ENCODE results near the gene NINJ1.

NINJ1 gene

DNA sequence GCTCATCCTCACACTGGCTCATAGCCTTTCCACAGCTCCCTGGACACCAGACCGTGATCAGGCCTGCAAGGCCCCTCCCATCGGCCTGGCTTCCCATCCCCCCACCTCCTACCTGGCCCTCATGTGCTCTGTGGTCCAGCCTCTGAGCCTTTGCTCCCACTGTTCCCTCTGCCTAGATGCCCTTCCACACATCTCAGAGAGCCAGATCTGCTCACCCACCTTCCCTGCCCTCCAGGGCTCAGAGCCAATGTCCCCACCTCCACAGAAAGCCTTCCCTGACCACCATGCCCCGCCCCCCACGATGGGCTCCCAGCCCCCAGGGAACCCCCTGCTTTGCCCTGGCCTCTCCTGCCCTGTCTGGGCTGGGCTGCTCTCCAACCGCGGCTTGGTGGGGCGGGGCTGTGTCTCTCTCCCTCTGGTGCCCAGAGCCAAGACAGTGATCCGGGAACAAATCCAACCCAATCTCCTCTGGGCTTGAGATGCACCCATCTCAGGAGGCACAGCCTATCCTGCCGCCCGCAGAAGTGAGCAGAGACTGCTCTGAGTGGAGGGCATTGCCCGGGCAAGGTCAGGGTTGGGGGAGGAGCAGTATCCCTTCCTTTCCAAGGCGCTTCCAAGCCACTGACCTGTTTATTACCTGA, 1.6 kb downstream of the NINJ1 start:
- peak; percentile 69 for DNase-seq (ENCODE audit: low spot score)

DNA sequence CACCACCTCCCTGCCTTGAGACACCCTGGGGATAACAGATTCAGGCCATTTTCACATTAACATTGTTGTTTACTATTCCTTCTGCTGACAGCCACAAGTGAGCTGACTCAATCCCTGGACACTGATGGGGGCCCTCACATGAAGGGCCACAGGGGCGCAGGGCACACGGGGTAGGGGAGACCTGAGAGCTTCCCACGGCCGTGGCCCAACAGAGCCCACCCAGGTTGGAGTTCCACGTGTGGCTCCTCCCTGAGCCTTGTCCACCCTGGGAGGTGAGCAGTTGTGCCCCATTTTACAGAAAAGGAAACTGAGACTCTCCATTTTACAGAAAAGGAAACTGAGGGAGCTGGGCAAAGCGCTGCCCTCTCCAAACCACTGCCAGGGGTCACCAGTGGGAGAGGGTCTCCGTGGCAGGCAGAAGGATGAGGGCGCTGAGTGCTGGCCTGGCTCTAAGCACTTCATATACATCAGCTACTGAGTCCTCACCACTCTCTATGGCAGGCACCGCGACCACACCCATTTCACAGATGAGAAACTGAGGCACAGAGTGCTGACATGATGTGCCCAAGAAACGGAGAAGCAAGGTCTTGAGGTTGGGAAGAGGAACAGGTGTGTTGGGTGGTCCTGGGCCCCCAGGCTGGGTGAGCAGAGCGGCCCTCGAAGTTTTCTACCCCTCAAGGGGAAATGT, 2.3 kb downstream of the NINJ1 start:
- DNase-seq (ENCODE audit: low spot score): no peak

DNA sequence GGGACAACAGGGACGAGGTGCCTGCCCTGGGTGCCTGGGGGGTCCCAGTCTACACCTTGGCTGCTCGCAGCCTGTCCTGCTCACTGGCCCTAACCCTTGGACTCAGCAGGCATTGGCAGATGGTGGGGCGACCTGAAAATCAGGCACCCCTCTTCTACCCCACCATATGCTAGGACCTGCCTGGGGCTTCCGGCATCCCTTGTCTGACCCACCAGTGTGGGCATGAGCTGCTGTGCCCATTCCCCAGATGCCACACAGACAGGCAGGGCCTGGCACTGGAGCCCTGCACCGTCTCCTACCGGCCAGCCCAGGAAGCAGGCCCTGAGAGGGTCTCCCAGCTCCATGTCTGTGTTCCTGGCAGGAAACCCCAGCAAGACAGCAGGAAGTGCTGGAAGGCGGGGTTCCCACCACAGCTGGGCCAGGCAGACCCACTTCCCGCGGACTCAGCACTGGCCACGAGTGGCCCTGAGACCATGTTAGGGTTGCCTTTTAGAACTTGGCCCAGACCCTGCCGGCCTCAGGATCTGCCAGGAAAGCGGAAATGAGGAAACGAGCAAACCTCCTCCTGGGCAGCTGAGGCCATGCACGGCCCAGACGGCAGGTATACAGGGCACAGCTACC, 3.1 kb downstream of the NINJ1 start:
- no peak for DNase-seq (ENCODE audit: low spot score)

DNA sequence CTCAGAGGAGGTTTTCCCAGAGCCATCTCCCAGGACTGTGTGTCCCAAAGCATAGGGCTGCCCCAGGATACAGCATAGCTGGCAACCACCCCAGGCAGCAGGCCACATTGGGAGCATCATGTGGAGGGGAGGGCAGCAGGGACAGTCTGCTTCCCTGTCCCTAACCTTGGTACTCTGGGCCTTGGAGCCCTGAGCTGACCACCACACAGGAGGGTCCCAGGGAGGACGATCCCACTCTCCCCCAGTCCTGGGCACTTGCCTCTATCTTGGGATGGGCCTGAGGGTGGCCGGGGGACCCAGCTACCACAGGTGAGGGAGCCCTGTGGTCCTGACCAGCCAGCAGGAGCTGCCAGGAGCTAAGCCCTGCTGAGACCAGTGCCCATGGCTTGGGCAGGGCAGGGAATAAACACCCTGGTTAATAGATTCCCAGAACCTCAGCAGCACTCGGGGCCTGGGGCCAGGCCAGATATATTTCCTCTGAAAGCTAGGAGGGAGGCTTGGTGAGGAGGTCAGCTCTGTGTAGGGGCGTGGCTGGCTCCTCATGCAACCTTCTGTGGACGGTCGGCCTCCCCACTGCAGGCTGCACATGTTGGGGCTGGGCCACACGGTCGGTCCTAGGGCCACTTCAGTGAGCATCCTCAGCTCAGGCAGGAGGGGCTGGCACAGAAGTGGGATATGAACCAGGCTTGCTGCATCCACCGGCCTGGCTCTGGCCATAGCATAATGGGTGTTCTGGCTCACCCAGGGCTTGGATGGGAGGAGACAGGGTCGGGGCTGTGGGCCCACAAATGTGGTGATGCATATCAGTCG, 4.2 kb downstream of the NINJ1 start:
- no peak for DNase-seq (ENCODE audit: low spot score)

DNA sequence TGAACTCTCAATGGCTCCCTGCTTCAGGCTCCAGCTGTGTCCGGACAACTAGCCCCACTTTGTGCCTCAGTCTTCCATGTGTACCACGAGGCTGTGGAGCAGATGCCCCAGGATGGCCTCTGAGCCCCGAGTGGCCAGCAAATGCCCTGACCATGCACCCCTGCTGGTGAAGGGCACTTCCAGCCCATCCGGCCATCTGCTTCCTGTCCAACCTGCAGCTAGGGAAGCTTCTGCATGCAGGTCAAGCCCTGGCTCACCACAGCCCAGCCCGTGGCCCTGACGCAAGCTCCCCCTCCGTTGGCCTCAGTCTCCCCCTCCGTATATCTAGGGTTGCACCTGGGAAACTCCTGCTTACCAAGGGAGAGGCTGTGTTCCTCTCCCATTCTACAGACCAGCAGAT, 4.8 kb downstream of the NINJ1 start:
- DNase-seq (ENCODE audit: low spot score): no peak

DNA sequence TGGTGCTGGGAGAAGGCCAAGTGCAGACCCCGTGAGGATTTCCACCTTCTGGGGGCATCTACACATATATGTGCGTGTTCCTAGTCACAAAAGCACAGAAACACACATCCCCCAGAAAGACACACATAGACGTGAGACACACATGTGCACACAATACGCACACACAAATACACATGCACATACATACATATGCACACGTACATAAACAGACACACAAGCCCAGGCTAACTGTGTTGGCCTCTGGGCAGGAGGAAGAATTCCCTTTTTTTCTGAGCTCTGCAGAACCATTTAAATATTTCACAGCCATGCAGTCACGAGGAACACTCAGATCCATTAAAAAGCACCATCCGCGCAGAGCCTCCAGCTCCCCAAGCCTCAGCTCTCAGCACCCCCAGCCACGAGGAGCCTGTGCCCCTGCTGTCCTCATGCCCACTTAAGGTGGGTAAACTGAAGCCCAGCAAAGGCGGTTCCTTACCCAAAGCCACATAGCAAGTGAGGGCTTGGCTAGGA, 5.3 kb downstream of the NINJ1 start:
- no peak for DNase-seq (ENCODE audit: low spot score)

DNA sequence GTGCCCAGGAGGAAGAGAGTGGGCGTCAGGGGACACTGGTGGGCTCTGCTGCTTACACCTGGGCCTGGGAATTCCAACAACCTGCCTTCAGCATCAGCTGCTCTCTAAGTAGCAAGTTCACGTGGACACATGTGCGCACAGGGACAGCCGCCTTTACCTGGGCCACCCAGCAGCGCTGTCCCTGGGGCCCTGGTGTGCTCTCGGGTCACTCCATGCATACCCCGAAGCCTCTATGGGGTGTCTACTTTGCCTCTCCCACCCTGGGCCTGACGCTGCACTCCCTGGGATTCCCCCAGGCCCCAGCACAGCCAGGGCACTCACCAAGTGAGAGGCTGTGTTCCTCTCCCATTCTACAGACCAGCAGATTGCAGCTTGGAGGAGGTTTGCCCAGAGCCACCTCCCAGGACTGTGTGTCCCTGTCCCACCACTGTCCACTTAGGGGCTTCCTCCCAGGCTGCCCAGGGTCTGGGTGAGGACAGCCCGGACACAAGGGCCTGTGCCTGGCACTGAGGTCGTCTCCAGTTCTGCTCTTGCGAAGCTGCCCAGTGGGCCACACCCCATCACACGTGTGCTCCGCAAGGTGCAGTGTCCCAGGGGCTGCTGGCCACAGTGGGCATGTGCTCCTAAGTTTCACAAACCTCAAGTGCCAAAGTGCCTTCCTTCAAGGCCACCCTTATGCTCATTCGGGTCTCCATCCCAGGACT, 5.9 kb downstream of the NINJ1 start:
- no peak for DNase-seq (ENCODE audit: low spot score)

DNA sequence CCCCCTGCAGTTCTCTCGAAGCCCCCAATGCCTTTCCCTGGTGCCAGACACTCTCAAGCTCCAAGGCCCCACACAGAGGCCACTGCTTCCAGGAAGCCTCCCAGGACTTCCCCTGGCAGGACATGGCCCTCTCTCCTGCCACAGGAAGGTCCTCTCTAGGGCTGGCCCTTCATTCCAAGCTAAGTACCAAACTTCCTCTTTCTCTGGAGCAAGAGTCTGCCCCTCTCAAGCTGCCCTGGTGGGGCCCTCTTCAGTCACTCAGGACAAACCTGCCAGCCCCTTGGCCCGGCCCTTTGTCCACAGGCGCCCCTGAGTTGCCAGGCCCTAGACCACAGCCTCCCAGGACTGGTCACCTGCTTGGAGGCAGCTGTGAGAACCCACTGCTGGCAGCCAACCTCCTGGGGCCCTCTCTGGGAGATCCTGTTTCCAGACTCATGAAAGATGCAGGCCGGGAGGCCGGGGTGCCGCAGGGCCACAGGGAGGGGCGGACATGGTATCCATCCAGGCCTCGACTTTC, 6.6 kb downstream of the NINJ1 start:
- no peak for DNase-seq (ENCODE audit: low spot score)

DNA sequence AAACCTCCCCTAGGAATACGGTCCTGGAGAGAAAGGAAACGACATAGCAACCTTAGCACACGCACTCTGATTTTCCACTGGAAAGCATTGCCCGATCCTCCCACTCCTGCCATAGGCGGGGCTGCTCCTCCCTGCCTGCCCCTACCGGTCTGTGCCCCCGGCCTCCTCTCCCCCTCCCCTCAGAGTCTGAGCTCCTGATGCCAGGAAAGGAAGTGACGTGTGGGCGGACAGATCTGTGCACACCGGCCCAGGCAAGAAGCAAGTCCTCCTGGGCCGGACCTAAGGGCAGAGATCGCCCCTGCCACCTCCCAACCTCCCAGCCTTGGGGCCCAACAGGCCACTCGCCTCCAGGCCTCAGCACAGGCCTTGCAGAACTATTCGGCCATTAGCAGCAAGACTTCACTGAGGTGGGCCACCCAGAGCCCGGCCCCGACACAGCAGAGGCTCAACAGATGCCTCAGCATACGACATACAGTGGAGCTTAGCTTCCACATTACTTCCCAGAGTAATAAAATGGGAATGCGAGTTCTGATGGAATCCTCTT, 7.2 kb downstream of the NINJ1 start:
- peak; percentile 38 for DNase-seq (ENCODE audit: low spot score)

DNA sequence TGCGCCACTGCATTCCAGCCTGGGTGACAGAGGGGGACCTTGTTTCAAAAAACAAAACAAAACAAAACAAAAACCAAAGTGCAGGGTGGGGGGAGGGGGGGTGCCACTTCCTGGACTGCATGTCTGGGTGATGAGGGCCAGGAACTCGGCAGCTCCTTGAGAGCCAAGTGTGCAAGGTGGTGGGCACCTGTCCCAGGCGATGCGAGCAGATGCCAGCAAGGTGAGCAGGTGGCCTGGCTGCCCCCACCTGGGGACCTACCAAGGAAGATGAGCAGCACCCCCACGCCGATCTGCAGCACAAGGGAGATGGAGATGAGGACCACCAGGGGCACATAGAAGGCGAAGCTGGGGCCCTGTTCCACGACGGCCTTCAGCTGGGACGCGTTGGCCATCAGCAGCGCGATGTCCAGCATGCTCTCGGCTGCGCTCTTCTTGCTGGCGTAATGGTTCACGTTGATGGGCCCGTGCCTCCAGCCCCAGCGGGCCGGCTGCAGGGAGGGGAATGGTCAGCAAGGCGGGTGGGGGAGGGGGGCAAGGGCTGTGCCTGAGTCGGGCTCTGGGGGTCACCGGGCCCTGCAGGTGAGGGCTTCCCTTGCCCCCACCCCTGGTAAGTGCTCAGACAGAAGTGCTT, 7.8 kb downstream of the NINJ1 start:
- no peak for DNase-seq (ENCODE audit: low spot score)

DNA sequence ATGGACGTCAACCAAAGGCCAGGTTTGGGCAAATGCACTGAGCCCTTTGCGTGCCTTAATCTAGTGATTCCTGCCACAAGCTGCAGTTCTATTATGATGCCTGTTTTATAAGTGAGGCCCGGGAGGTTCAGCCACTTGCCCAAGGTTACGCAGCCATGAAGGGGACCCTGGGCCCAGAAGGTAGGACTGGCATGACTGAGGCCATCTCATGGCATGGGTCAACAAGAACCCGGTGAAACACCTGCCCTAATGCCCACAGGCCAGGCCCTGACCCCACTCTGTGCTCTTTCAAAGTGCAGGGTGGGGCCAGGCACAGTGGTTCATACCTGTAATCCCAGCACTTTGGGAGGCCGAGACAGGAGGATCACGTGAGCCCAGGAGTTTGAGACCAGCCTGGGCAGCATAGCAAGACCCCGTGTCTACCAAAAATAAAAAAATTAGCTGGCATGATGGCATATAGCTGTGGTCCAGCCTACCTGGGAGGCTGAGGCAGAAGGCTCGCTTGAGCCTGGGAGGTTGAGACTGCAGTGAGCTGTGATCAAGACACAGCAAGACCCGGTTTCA, 8.6 kb downstream of the NINJ1 start:
- DNase-seq (ENCODE audit: low spot score): no peak

DNA sequence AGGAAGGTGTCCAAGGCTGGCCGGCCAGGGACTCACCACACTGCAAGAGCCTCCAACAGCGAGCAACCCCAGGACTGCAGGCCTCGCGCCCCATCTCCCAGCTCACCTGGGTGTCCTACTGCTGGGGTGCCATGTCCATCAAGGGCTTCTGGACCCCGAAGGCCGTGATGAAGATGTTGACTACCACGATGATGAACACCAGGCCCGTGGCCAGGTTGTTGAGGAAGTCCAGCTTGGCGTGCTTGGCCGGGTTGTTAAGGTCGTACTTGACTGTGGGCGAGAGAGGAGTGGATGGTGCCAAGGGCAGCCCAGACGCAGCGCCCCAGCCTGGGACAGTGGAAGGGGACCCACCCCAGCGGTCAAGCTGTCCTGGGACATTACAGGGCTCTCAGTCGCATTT, 9.3 kb downstream of the NINJ1 start:
- no peak for DNase-seq (ENCODE audit: low spot score)

DNA sequence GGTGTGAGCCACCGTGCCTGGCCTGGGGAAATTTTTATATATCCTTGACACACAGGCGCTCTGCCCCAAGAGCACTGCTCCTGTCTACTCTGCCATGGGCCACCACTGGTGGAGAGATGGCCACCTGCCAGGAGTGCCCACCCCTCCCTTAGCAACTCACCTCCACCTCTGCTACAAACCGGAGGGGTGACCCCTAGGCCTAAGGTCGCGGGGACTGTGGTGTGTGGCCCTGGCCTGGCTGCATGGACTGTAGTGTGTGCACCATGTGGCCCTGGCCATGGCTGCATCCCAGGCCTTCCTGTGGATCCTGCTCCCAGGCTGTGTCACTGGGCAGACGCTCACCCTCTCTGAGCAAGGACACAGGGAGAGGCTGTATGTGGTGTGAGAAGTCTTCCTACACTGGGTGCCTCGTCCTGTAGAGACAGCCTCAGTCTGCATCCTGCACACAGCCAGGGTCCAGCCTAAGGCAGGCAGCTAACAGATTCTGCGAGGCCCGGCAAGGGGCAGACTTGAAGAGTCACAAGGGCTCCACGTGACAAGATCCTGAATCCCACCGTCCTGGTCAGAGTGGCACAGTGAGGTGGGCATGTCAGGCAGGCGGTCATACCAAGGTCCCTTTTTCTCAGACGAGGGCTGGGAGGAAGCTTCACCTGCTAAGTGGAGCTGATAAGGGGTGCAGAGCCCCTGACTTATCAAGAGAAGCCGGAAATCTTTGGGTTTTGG, 10.3 kb downstream of the NINJ1 start:
- no peak for DNase-seq (ENCODE audit: low spot score)

DNA sequence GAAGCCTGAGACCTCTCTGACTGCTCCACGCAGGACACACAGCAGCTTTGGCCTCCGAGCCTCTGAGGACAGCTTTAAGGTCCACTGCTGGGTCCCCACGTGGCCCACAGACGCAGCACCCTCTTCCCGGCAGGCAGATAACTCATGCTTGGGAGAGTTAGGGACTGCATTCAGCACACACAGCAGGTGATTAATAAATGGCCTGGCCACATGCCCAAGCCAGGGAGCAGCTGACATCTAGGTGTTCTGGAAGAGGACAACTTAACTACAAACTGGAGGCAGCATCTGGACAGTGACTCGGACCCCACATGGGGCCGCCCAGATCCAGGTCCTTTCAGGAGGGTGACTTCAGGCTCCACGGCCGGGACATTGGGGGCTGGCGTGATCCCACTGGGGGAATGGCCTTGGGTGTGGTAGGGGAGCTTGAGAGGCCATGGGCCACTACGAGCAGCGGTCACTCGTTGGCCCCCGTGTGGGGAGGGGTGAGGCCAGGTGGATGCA, 11.3 kb downstream of the NINJ1 start:
- no peak for DNase-seq (ENCODE audit: low spot score)

DNA sequence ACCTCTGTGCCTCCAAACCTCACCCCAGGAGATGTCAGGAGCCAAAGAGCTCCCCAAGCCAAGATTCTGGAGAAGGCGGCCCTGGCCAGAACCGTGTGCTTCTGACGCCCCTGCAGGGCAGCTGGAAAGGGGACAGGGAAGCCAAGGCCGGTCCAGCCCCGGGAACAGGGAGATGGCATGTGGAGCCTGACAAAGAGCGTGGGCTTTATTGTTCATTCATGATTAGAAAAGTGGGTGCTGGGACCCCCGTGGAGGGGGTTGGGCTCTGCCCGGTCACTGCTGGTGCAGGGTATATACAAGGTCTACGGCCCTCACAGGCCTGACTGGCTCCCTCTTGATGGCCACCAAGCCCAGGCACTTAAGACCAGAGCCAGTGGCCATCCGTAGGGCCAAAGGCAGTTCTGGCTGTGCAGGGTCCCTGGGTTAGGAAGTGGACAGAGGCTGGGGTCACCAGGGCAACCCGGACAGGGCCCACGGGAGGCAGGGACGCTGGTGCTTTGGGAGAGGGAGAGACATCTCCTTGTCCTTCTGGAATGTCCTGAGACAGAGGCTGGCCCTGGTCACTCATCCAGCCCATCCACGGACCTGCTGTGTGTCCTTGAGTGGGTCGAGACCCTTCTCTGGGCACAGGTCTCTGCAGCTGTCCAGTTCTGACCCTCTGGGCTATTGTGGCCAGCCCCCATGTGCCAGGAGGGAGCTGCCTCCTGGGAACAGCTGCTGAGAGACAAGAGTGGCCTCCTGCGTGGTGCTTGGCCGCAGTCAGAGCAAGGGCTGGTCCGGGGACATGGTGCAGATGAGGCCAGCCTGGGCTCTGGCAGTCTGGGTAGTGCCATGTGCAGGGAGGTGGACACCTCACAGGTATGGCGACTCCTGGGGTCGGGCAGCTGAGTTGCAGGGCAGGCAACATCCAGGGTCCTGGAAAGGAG, 12.5 kb downstream of the NINJ1 start:
- no peak for DNase-seq (ENCODE audit: low spot score)

DNA sequence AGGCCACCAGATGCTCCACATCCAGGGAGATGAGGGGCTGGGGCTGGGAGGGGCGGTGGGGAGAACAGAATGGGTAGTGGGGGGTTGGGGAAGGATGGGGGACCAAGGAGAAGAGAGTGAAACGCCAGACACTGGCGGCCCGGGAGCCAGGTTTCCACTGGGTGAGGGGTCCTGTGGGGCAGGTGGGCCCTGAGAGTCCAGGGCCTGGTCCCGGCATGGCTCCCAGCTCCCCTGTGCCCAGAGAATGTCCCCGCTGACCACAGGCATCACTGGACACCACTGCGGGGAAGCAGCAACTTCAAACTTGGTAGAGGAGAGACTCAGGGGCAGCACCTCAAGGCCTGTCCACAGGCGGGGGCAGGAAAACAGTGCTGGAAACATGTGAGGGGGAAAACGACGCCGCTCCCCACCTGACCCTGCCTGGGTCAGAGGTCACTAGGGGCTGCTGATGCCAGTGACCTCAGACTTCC, 13.2 kb downstream of the NINJ1 start:
- DNase-seq (ENCODE audit: low spot score): no peak

DNA sequence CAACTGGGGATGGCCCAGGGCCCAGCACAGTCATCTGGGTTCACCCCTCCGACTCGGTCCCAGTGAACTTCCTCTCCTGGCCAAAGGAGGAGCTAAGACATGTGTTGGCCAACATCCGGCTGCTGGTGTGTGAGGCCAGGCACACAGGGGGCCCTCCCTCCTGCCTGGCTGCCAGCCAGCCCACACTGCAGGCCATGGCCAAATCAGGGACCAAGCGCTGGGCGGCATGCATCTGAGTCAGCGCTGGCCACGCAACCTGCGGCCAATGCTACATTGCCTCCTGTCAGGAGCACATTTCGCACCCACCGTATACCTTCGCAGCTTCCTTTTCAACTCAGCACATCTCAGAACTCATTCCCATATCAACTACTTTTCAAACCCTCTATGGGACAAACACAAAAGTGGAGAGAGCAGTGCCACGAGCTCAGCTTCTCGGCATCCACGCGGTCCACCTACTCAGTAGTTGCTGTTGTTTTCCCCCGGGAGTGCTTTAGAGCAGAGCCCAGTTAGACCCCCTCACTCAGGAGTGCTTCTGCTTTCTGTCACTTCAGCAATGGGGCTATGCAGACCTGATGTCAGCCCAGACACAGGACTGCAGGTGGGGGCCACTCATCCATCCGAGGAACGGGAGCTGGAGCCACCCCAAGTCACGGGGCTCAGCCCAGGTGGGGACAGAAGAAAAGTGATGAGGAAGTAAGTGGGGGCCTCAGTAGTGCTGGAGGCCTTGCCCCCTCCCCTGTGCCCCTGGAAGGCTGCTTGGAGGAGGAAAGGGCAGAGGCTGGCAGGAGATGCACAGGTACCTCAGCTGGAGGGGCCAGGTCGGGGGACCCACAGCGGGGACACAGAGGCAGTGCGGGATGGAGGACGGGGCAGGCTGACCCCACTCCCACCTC, 13.9 kb downstream of the NINJ1 start:
- DNase-seq (ENCODE audit: low spot score): peak; percentile 98

DNA sequence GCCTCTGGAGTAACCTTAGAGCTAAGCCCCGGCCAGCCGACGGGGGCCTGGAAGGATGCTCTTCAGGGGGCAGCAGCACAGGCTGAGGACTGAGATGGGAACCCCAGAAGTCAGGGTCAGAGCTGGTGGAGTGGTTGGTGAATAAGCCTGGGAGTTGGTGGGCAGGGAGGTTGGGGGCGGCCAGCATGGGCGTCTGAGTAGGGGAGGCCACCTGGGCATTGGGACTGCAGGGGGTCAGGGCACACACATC, 14.4 kb downstream of the NINJ1 start:
- no peak for DNase-seq (ENCODE audit: low spot score)
